HepG2 (cell line): ENCODE data around the gene BTN1A1. TPM values are rescaled to one million over a fixed set of nuclear protein-coding genes. Genes with fewer than 3 reads are reported as not detected.

Source experiments
- ARID2 ChIP-seq: sonication (generic); formaldehyde crosslinking; IDR thresholded peaks from 2 replicates; pipeline ENCODE4 v1.8.1; 2022; ENCODE audit warnings: mild to moderate bottlenecking, missing genetic modification reagents, borderline replicate concordance
- ARID3A ChIP-seq: IDR thresholded peaks from 2 replicates; pipeline ENCODE4 v1.6.1; 2012; ENCODE audit warnings: low read depth, low read length, improper control_type of control experiment
- ATF1 ChIP-seq: IDR thresholded peaks from 2 replicates; pipeline ENCODE4 v1.6.1; 2016; ENCODE audit warnings: mild to moderate bottlenecking, control low read depth
- BCL3 ChIP-seq: sonication (generic); formaldehyde crosslinking; IDR thresholded peaks from 2 replicates; pipeline ENCODE4 v1.5.1; 2020; ENCODE audit warnings: mild to moderate bottlenecking, missing genetic modification reagents, moderate library complexity
- DMAP1 ChIP-seq: IDR thresholded peaks from 2 replicates; pipeline ENCODE4 v1.6.1; 2016
- EHMT2 ChIP-seq: fragments of 200-600 bp; sonication (generic); IDR thresholded peaks from 2 replicates; pipeline ENCODE4 v1.7.0; 2017; ENCODE audit warnings: antibody characterized with exemption, low read depth, low read length, borderline replicate concordance
- FOXO1 ChIP-seq: sonication (generic); formaldehyde crosslinking; IDR thresholded peaks from 2 replicates; pipeline ENCODE4 v1.4.0; 2020; ENCODE audit warnings: missing genetic modification reagents
- IKZF1 ChIP-seq: fragments of 450-650 bp; IDR thresholded peaks from 2 replicates; pipeline ENCODE4 v1.7.1; 2016
- KDM2A ChIP-seq: sonication (generic); formaldehyde crosslinking; IDR thresholded peaks from 2 replicates; pipeline ENCODE4 v1.4.0; 2020; ENCODE audit warnings: low read depth, missing genetic modification reagents, borderline replicate concordance
- MTF2 ChIP-seq: sonication (generic); formaldehyde crosslinking; IDR thresholded peaks from 2 replicates; pipeline ENCODE4 v1.5.0; 2020; ENCODE audit warnings: missing genetic modification reagents, borderline replicate concordance
- RARA ChIP-seq: IDR thresholded peaks from 2 replicates; pipeline ENCODE4 v1.6.1; 2016; ENCODE audit warnings: missing genetic modification reagents, missing compliant biosample characterization
- SRSF4 ChIP-seq: fragments of 200-400 bp; formaldehyde crosslinking; IDR thresholded peaks from one replicate; pipeline ENCODE4 v1.6.1; 2018; ENCODE audit warnings: mild to moderate bottlenecking, low read depth, low read length, moderate library complexity; ENCODE audit not compliant: poor library complexity, severe bottlenecking
- TGIF2 ChIP-seq: IDR thresholded peaks from 2 replicates; pipeline ENCODE4 v1.6.1; 2016; ENCODE audit warnings: control low read depth, missing compliant biosample characterization
- TRAFD1 ChIP-seq: sonication (generic); formaldehyde crosslinking; IDR thresholded peaks from 2 replicates; pipeline ENCODE4 v1.5.1; 2020; ENCODE audit warnings: missing genetic modification reagents, mild to moderate bottlenecking, borderline replicate concordance
- ZFP36 ChIP-seq: fragments of 150-350 bp; IDR thresholded peaks from 2 replicates; pipeline ENCODE4 v1.6.1; 2018; ENCODE audit warnings: borderline replicate concordance, low read length, low read depth; ENCODE audit not compliant: partially characterized antibody
- ZFP82 ChIP-seq: sonication (generic); formaldehyde crosslinking; IDR thresholded peaks from 2 replicates; pipeline ENCODE4 v1.5.1; 2020; ENCODE audit warnings: mild to moderate bottlenecking, missing genetic modification reagents, borderline replicate concordance
- ZNF678 ChIP-seq: sonication (generic); formaldehyde crosslinking; IDR thresholded peaks from 2 replicates; pipeline ENCODE4 v1.4.0; 2020; ENCODE audit warnings: mild to moderate bottlenecking, missing genetic modification reagents
- ZNF775 ChIP-seq: sonication (generic); formaldehyde crosslinking; IDR thresholded peaks from 2 replicates; pipeline ENCODE4 v1.4.0; 2020; ENCODE audit warnings: missing genetic modification reagents, mild to moderate bottlenecking, moderate library complexity, borderline replicate concordance
- ZSCAN20 ChIP-seq: sonication (generic); formaldehyde crosslinking; IDR thresholded peaks from 2 replicates; pipeline ENCODE4 v1.4.0; 2020; ENCODE audit warnings: missing genetic modification reagents, mild to moderate bottlenecking, borderline replicate concordance
- ZXDC ChIP-seq: sonication (generic); formaldehyde crosslinking; IDR thresholded peaks from 2 replicates; pipeline ENCODE4 v1.5.0; 2020; ENCODE audit warnings: mild to moderate bottlenecking, missing genetic modification reagents
- polyA plus RNA-seq, 8 experiments: library from polyadenylated mRNA; depleted of rRNA in 3 of 8; stranded (reverse) in 7 of 8; unstranded in 1 of 8; fragments of >200 nt; fragmentation: Illumina TruSeq in 4 of 8; extraction: Trizol in 4 of 8; gene quantifications; 2 replicates each; pipeline versions ENCODE4 v1.2.1 to v1.2.3, GENCODE V29; 2011 to 2016; ENCODE audit warnings: low read depth in 4 of 8, missing spikeins in 1 of 8, mixed read lengths in 1 of 8; ENCODE audit not compliant: insufficient read depth in 1 of 8
- total RNA-seq, 5 experiments: library from RNA; depleted of rRNA; stranded (reverse); fragments of >200 nt; fragmentation: Illumina TruSeq; extraction: Trizol; gene quantifications; 2 replicates each; pipeline ENCODE4 v1.2.3, GENCODE V29; 2016; ENCODE audit warnings: low read depth in 1 of 5
- TF ChIP-seq, protein P1 (sequence below): sonication (generic); formaldehyde crosslinking; IDR thresholded peaks from 2 replicates; pipeline ENCODE4 v1.4.0; 2020; ENCODE audit warnings: low read depth, mild to moderate bottlenecking, missing genetic modification reagents

Gene BTN1A1
- total and polyA plus RNA-seq, 2 of the 13 experiments (the other 11 are each of a cell fraction or from before 2014, with no cell fraction given), result 0.04 TPM; not detected in 1

DNA sequence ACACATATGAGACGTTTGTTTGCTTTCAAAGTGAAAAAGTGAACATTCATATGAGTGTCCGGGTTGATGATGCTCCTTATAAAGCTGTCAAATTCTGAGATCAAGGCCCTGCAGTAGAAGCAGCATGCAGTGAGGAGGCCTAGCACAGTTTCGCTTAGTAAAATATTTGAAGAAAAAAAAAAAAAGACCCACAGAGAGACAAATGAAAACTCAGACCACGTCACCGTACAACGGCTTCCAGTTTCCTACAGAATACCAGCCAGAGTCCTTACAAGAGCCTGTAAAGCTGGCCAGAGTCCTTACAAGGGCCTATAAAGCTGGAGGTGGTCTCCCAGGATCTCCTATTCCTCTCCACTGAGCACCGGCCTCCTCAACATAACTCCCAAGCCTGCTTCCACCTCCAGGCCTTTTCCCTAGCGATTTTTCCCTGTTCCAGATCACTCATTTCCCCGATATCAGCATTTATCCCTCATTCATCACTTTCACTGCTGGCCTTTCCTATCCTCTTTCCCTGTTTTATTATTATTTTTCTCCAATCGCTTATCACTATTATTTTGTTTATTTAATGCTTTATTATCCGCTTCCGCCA is 36.6 kb downstream of the BTN1A1 start (continued):
- TF ChIP-seq ARID3A, result no peak
- TF ChIP-seq EHMT2, result no peak
- TF ChIP-seq ZXDC, result no peak
- no peak for TF ChIP-seq FOXO1 (CRISPR knock-in tag)
- TF ChIP-seq, protein P1, sequence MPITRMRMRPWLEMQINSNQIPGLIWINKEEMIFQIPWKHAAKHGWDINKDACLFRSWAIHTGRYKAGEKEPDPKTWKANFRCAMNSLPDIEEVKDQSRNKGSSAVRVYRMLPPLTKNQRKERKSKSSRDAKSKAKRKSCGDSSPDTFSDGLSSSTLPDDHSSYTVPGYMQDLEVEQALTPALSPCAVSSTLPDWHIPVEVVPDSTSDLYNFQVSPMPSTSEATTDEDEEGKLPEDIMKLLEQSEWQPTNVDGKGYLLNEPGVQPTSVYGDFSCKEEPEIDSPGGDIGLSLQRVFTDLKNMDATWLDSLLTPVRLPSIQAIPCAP (CRISPR knock-in tag), result no peak
- no peak for TF ChIP-seq RARA (CRISPR knock-in tag)
- no peak for TF ChIP-seq KDM2A (CRISPR knock-in tag)
- TF ChIP-seq TGIF2 (CRISPR knock-in tag), result no peak
- TF ChIP-seq ZFP82 (CRISPR knock-in tag), result no peak
- TF ChIP-seq BCL3, result no peak
- no peak for TF ChIP-seq SRSF4
- no peak for TF ChIP-seq TRAFD1 (CRISPR knock-in tag)
- no peak for TF ChIP-seq IKZF1
- no peak for TF ChIP-seq ATF1 (CRISPR knock-in tag)
- TF ChIP-seq ZNF678 (CRISPR knock-in tag), result no peak
- TF ChIP-seq MTF2 (CRISPR knock-in tag), result no peak
- 0 out of 2 replicates have a peak, but pooled peaks have one; percentile 23 for TF ChIP-seq ZSCAN20 (CRISPR knock-in tag)
- no peak for TF ChIP-seq ARID2 (CRISPR knock-in tag)
- no peak for TF ChIP-seq DMAP1 (CRISPR knock-in tag)
- no peak for TF ChIP-seq ZFP36
- TF ChIP-seq ZNF775 (CRISPR knock-in tag), result no peak
